Fibroblast of lung (primary cell): Measurements from ENCODE around the gene UBR4.

Experiments used
- EZH2 ChIP-seq: IDR thresholded peaks from 2 replicates; pipeline ENCODE4 v1.5.1; 2012; ENCODE audit warnings: low read length, control low read depth, mild to moderate bottlenecking; ENCODE audit errors: missing control alignments
- TF ChIP-seq, protein P1 (sequence below), 2 donors: IDR thresholded peaks in 1 of 2; conservative IDR thresholded peaks in 1 of 2; 1 replicate in 1 of 2; 2 replicates in 1 of 2; pipeline ENCODE4 v1.5.1; 2011 to 2012; ENCODE audit warnings: low read length in 2 of 2, control low read depth in 1 of 2, inconsistent platforms in 1 of 2, low read depth in 1 of 2, mild to moderate bottlenecking in 1 of 2

DNA sequence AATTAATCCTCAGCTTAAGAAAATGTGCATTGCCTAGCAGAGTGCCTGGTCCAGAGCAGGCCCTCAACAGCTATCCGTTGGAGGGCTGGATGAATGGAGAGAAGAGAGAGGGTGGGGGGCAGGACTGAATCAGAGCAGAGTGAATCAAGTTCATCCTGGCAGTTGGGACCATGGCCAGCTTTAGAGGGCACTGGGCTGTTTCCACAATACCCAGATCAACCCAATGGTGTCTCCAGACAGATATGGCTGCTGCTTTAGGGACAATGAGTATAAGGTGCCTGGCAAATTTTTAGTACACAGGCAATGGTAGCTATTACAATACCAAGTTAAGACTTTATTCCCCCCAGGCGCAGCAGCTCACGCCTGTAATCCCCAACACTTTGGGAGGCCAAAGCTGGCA lies 24.2 kb upstream of the UBR4 start:
- TF ChIP-seq EZH2, result no peak
- TF ChIP-seq, protein P1, sequence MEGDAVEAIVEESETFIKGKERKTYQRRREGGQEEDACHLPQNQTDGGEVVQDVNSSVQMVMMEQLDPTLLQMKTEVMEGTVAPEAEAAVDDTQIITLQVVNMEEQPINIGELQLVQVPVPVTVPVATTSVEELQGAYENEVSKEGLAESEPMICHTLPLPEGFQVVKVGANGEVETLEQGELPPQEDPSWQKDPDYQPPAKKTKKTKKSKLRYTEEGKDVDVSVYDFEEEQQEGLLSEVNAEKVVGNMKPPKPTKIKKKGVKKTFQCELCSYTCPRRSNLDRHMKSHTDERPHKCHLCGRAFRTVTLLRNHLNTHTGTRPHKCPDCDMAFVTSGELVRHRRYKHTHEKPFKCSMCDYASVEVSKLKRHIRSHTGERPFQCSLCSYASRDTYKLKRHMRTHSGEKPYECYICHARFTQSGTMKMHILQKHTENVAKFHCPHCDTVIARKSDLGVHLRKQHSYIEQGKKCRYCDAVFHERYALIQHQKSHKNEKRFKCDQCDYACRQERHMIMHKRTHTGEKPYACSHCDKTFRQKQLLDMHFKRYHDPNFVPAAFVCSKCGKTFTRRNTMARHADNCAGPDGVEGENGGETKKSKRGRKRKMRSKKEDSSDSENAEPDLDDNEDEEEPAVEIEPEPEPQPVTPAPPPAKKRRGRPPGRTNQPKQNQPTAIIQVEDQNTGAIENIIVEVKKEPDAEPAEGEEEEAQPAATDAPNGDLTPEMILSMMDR (conservative IDR thresholded peaks at IDR 0.05 in 1 of 2, IDR thresholded peaks at IDR 0.05 in 1 of 2; ENCODE audit: low read depth in 1 of 2, low read length in 2 of 2), result no peak
